SK-N-SH (cell line): ENCODE measurements around the gene MSH5. TPM values are rescaled to one million over a fixed set of nuclear protein-coding genes. Genes with fewer than 3 reads are reported as not detected.

Experiments
- CTCF ChIA-PET: fragments of 300-600, 350-600 bp; formaldehyde crosslinking; extraction: SDS; loops from one replicate; lab custom pipeline; 2021; lab: Yijun Ruan, JAX
- POLR2A ChIA-PET: fragments of 350-600 bp; sonication (Branson Sonifier 250); formaldehyde crosslinking; extraction: SDS; loops from one replicate; lab custom pipeline; 2020; ENCODE audit warnings: antibody characterized with exemption, inconsistent platforms; lab: Yijun Ruan, JAX
- DNase-seq: peaks from one replicate; pipeline ENCODE4 v3.0.0; 2012
- H2AFZ ChIP-seq: fragments of 200-600 bp; sonication (generic); 2 replicates; pipeline ENCODE4 v1.8.1; 2016; ENCODE audit warnings: antibody characterized with exemption, mild to moderate bottlenecking, low read depth
- H3F3A ChIP-seq: fragments of 200-600 bp; sonication (generic); replicated peaks from 2 replicates; pipeline ENCODE3; 2016; ENCODE audit warnings: antibody characterized with exemption, mild to moderate bottlenecking; ENCODE audit not compliant: insufficient read depth
- H3K27ac ChIP-seq, 2 experiments: fragments of 200-500 bp in 1 of 2; fragments of 200-600 bp in 1 of 2; sonication (Bioruptor generic) in 1 of 2; sonication (generic), shearing (Covaris generic) in 1 of 2; 2 replicates each; pipeline versions ENCODE4 v1.5.1 to v1.6.1; 2014 to 2016; ENCODE audit warnings: low read depth in 2 of 2, inconsistent platforms in 1 of 2, low read length in 1 of 2, mild to moderate bottlenecking in 1 of 2, mixed read lengths in 1 of 2
- H3K27me3 ChIP-seq: fragments of 200-600 bp; sonication (generic), shearing (Covaris generic); 2 replicates; pipeline ENCODE4 v1.6.1; 2016; ENCODE audit warnings: mixed run types; ENCODE audit not compliant: insufficient read depth
- H3K36me3 ChIP-seq, 2 experiments: fragments of 200-500 bp in 1 of 2; fragments of 200-600 bp in 1 of 2; sonication (Bioruptor generic) in 1 of 2; sonication (generic) in 1 of 2; replicated peaks in 1 of 2; 2 replicates each; pipeline versions ENCODE3 to v1.5.1; 2014 to 2016; ENCODE audit warnings: low read length in 1 of 2, mild to moderate bottlenecking in 1 of 2; ENCODE audit not compliant: insufficient read depth in 2 of 2, control insufficient read depth in 1 of 2
- H3K4me1 ChIP-seq, 2 experiments: fragments of 200-500 bp in 1 of 2; fragments of 200-600 bp in 1 of 2; sonication (Bioruptor generic) in 1 of 2; sonication (generic), shearing (Covaris generic) in 1 of 2; 2 replicates each; pipeline versions ENCODE4 v1.5.1 to v1.6.1; 2014 to 2016; ENCODE audit warnings: low read depth in 1 of 2, low read length in 1 of 2, mixed run types in 1 of 2; ENCODE audit not compliant: insufficient read depth in 2 of 2, control insufficient read depth in 1 of 2
- H3K4me2 ChIP-seq: fragments of 200-600 bp; sonication (generic), shearing (Covaris generic); 2 replicates; pipeline ENCODE4 v1.6.1; 2017; ENCODE audit warnings: mixed run types
- H3K4me3 ChIP-seq, 2 experiments: fragments of 200-500 bp in 1 of 2; fragments of 200-600 bp in 1 of 2; sonication (Bioruptor generic) in 1 of 2; sonication (generic), shearing (Covaris generic) in 1 of 2; 2 replicates each; pipeline versions ENCODE4 v1.5.1 to v1.8.1; 2014 to 2016; ENCODE audit warnings: low read depth in 2 of 2, inconsistent platforms in 1 of 2, low read length in 1 of 2, mild to moderate bottlenecking in 1 of 2, mixed read lengths in 1 of 2, moderate library complexity in 1 of 2
- H3K79me2 ChIP-seq: fragments of 200-600 bp; sonication (generic); 2 replicates; pipeline ENCODE4 v1.8.1; 2017; ENCODE audit warnings: mild to moderate bottlenecking; ENCODE audit not compliant: insufficient read depth
- H3K9ac ChIP-seq: fragments of 200-600 bp; sonication (generic); 2 replicates; pipeline ENCODE4 v1.6.1; 2017; ENCODE audit warnings: mixed run types
- H3K9me2 ChIP-seq: fragments of 200-600 bp; sonication (generic); 2 replicates; pipeline ENCODE4 v1.6.1; 2017; ENCODE audit warnings: mixed run types
- H3K9me3 ChIP-seq: fragments of 200-600 bp; sonication (generic); 2 replicates; pipeline ENCODE4 v1.6.1; 2017; ENCODE audit warnings: mixed run types, mild to moderate bottlenecking, moderate library complexity
- H4K20me1 ChIP-seq: fragments of 200-600 bp; sonication (generic); 2 replicates; pipeline ENCODE4 v1.6.1; 2017; ENCODE audit warnings: mild to moderate bottlenecking, mixed run types; ENCODE audit not compliant: insufficient read depth
- EZH2phosphoT487 ChIP-seq: fragments of 200-600 bp; sonication (generic); IDR thresholded peaks from 2 replicates; pipeline ENCODE4 v1.6.1; 2017; ENCODE audit warnings: low read depth, mixed run types, mild to moderate bottlenecking, antibody characterized with exemption, moderate library complexity, borderline replicate concordance
- FOXJ3 ChIP-seq: sonication (generic); formaldehyde crosslinking; IDR thresholded peaks from 2 replicates; pipeline ENCODE4 v1.5.1; 2020; ENCODE audit warnings: mild to moderate bottlenecking, missing genetic modification reagents
- MEF2A ChIP-seq: IDR thresholded peaks from 2 replicates; pipeline ENCODE4 v1.4.0; 2012; ENCODE audit warnings: low read depth, borderline replicate concordance
- NRF1 ChIP-seq: IDR thresholded peaks from 2 replicates; pipeline ENCODE4 v1.6.1; 2012; ENCODE audit warnings: low read depth, mild to moderate bottlenecking, low read length
- RAD21 ChIP-seq: IDR thresholded peaks from 2 replicates; pipeline ENCODE4 v1.6.1; 2012; ENCODE audit warnings: mild to moderate bottlenecking, low read length
- RCOR1 ChIP-seq: fragments of 150-350 bp; IDR thresholded peaks from 2 replicates; pipeline ENCODE4 v1.6.1; 2017; ENCODE audit warnings: antibody characterized with exemption, low read length
- REST ChIP-seq: IDR thresholded peaks from 2 replicates; pipeline ENCODE4 v1.6.1; 2012; ENCODE audit warnings: mild to moderate bottlenecking, low read depth, low read length, moderate library complexity
- RFX5 ChIP-seq: IDR thresholded peaks from 2 replicates; pipeline ENCODE4 v1.6.1; 2012; ENCODE audit warnings: mild to moderate bottlenecking, improper control_type of control experiment, low read length
- SIN3A ChIP-seq: IDR thresholded peaks from 2 replicates; pipeline ENCODE4 v1.6.1; 2012; ENCODE audit warnings: low read depth, mild to moderate bottlenecking, low read length, moderate library complexity, borderline replicate concordance
- TAF1 ChIP-seq: IDR thresholded peaks from 2 replicates; pipeline ENCODE4 v1.6.1; 2012; ENCODE audit warnings: low read depth, mild to moderate bottlenecking, low read length, moderate library complexity, borderline replicate concordance
- TCF12 ChIP-seq: IDR thresholded peaks from 2 replicates; pipeline ENCODE4 v1.4.0; 2012
- USF1 ChIP-seq: IDR thresholded peaks from 2 replicates; pipeline ENCODE4 v1.4.0; 2012; ENCODE audit warnings: low read depth, borderline replicate concordance
- YY1 ChIP-seq: IDR thresholded peaks from 2 replicates; pipeline ENCODE4 v1.4.0; 2012; ENCODE audit warnings: low read depth, mild to moderate bottlenecking
- WGBS: methylation state at CpG from one replicate; pipeline ENCODE4 v1.1.6; 2017; ENCODE audit warnings: low lambda C conversion rate; 5-methylcytosine and 5-hydroxymethylcytosine counted together
- polyA plus RNA-seq, 3 experiments: library from polyadenylated mRNA; depleted of rRNA; stranded (reverse); fragments of >200 nt; gene quantifications; 2 replicates each; pipeline ENCODE4 v1.2.3, GENCODE V29; 2012
- TF ChIP-seq, protein P1 (sequence below): IDR thresholded peaks from 2 replicates; pipeline ENCODE4 v1.4.0; 2012; ENCODE audit warnings: low read depth, borderline replicate concordance
- TF ChIP-seq, protein P2 (sequence below): IDR thresholded peaks from 2 replicates; pipeline ENCODE4; 2012

Gene MSH5
- polyA plus RNA-seq, 1 of the 3 experiments (the other 2 are of a cell fraction): 16.0 TPM

DNA sequence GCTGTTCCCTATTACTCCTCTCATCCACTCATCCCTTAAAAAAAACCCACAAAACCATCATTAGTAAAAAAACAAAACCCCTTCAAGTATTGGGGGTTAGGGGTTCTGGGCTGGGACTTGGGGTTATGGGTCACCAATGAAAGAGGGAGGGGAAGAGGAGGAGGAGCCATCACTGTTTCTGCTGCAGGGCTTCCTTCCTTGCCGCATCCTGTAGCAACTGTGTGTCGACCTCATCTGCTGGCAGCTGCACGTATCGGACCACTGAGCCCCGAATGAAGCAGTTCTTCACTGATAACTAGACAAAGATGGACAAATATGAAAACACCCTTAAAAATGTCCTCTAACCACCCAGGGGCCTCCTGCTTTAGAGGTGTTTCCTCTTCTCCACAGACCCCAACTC lies 57.8 kb downstream of the MSH5 start:
- Histone ChIP-seq H3K4me2 (no peak overlapping the region), H2AFZ (no peak overlapping the region), H4K20me1 (no peaks in the 10 kb centered on the region), H3K27me3 (no peaks in the 10 kb centered on the region), H3K79me2 (peaks cover 44% of the 10 kb centered on the region), H3K4me1 (peaks cover 3 to 12% of the 10 kb centered on the region in 2 experiments; a peak in 3 of 4 replicates), H3K9me2 (no peaks in the 10 kb centered on the region), H3K4me3 (no peak overlapping the region), H3K9ac (no peak overlapping the region), H3K9me3 (no peaks in the 10 kb centered on the region), H3K36me3 (peaks cover 2 to 15% of the 10 kb centered on the region in 2 experiments), H3F3A (peaks cover 20% of the 10 kb centered on the region), H3K27ac (no peak overlapping the region)
- ChIA-PET POLR2A (interaction anchor here (1.4 kb wide), 1 partner anchor 9 kb away, joined by 7 read pairs; the partner anchor contains the start of gene LSM2), CTCF (interaction anchor here (2.3 kb wide), 1 partner anchor 9 kb away, joined by 7 read pairs; the partner anchor contains the start of gene LSM2)
- TF ChIP-seq USF1: no peak
- no peak for TF ChIP-seq EZH2phosphoT487
- no peak for TF ChIP-seq NRF1
- TF ChIP-seq FOXJ3: no peak
- no peak for TF ChIP-seq TCF12
- TF ChIP-seq RFX5: no peak
- WGBS: 96% methylated on average over 3 of the region's 5 CpGs
- no peak for DNase-seq

- Histone ChIP-seq H3K9me3 (no peaks in the 10 kb centered on the region), H3K4me2 (no peak overlapping the region), H3K27me3 (no peaks in the 10 kb centered on the region), H3K27ac (no peak overlapping the region), H3K36me3 (peaks cover 2 to 15% of the 10 kb centered on the region in 2 experiments), H3F3A (peaks cover 17% of the 10 kb centered on the region), H3K4me3 (no peak overlapping the region), H3K79me2 (peaks cover 38% of the 10 kb centered on the region), H4K20me1 (no peaks in the 10 kb centered on the region), H3K9ac (no peak overlapping the region), H3K4me1 (peaks cover 0 to 3% of the 10 kb centered on the region in 2 experiments; a peak in 1 of 4 replicates), H3K9me2 (no peaks in the 10 kb centered on the region), H2AFZ (no peak overlapping the region)
- POLR2A ChIA-PET: no interaction called here
- CTCF ChIA-PET: interaction anchor here (1.1 kb wide), 1 partner anchor 30 kb away, joined by 6 read pairs; no protein-coding TSS in a partner anchor
- 99% methylated on average over 12 of the region's 12 CpGs for WGBS
- TF ChIP-seq MEF2A (no peak), TCF12 (no peak), RCOR1 (no peak), SIN3A (no peak), TAF1 (no peak), YY1 (no peak), REST (no peak), EZH2phosphoT487 (no peak), RAD21 (no peak)
- TF ChIP-seq, protein P1, sequence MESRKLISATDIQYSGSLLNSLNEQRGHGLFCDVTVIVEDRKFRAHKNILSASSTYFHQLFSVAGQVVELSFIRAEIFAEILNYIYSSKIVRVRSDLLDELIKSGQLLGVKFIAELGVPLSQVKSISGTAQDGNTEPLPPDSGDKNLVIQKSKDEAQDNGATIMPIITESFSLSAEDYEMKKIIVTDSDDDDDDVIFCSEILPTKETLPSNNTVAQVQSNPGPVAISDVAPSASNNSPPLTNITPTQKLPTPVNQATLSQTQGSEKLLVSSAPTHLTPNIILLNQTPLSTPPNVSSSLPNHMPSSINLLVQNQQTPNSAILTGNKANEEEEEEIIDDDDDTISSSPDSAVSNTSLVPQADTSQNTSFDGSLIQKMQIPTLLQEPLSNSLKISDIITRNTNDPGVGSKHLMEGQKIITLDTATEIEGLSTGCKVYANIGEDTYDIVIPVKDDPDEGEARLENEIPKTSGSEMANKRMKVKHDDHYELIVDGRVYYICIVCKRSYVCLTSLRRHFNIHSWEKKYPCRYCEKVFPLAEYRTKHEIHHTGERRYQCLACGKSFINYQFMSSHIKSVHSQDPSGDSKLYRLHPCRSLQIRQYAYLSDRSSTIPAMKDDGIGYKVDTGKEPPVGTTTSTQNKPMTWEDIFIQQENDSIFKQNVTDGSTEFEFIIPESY: no peak
- TF ChIP-seq, protein P2, sequence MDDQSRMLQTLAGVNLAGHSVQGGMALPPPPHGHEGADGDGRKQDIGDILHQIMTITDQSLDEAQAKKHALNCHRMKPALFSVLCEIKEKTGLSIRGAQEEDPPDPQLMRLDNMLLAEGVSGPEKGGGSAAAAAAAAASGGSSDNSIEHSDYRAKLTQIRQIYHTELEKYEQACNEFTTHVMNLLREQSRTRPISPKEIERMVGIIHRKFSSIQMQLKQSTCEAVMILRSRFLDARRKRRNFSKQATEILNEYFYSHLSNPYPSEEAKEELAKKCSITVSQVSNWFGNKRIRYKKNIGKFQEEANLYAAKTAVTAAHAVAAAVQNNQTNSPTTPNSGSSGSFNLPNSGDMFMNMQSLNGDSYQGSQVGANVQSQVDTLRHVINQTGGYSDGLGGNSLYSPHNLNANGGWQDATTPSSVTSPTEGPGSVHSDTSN: no peak
- no peak for DNase-seq
Observed at GRCh38 chr6:31799781-31800180, 60.0 kb downstream of the MSH5 start.
